HCT116 (cell line): ENCODE data around the gene PRPS1. TPM values are rescaled to one million over a fixed set of nuclear protein-coding genes. Genes with fewer than 3 reads are reported as not detected.

Experiments
- ATAC-seq: fragments of 200-7000 bp; cut with Tn5 transposase; 2 replicates; pipeline ENCODE4 v1.9.1; 2020; ENCODE audit warnings: mild to moderate bottlenecking, moderate library complexity
- Bru-seq: library from RNA; stranded (reverse); fragments of 400-500 nt; gene quantifications from one replicate; lab custom pipeline; 2021; lab: Mats Ljungman, UMichigan
- BruChase-seq, 2 experiments: library from RNA; stranded (reverse); fragments of 400-500 nt; gene quantifications; one replicate each; lab custom pipeline; 2021; lab: Mats Ljungman, UMichigan
- BruUV-seq: library from RNA; stranded (reverse); fragments of 400-500 nt; replicated peaks from 2 replicates; lab custom pipeline; 2021; lab: Mats Ljungman, UMichigan
- CTCF ChIA-PET: fragments of 300-600 bp; sonication (Branson Sonifier 250); formaldehyde crosslinking; loops from one replicate; lab custom pipeline; 2021; ENCODE audit warnings: antibody characterized with exemption; lab: Charles Lee
- POLR2A ChIA-PET: fragments of 300-600, 350-600 bp; sonication (Branson Sonifier 250); formaldehyde crosslinking; loops from one replicate; lab custom pipeline; 2021; ENCODE audit warnings: antibody characterized with exemption; lab: Charles Lee
- RAD21 ChIA-PET, 2 experiments: fragments of 300-600 bp; sonication (Branson Sonifier 250); formaldehyde crosslinking; loops; one replicate each; lab custom pipeline; 2023; ENCODE audit warnings: low total read pairs in 2 of 2; ENCODE audit not compliant: uncharacterized antibody in 2 of 2, unreplicated experiment in 2 of 2, low non-redundant PET in 1 of 2; lab: Charles Lee
- DNase-seq: peaks from one replicate; pipeline ENCODE4 v3.0.0-alpha.2; 2010; ENCODE audit warnings: low read depth, low spot score
- H2AFZ ChIP-seq: fragments of 200-600 bp; shearing (Covaris generic), sonication (generic); 2 replicates; pipeline ENCODE4 v1.6.1; 2017; ENCODE audit warnings: low read depth, mixed run types, mixed read lengths, antibody characterized with exemption, low read length; ENCODE audit not compliant: poor library complexity, severe bottlenecking
- H3K27ac ChIP-seq: 2 replicates; pipeline ENCODE4 v1.5.1; 2012; ENCODE audit warnings: low read depth, low read length
- H3K27me3 ChIP-seq: fragments of 200-600 bp; sonication (generic); 2 replicates; pipeline ENCODE4 v1.6.1; 2016; ENCODE audit warnings: mixed run types, low read length, mixed read lengths; ENCODE audit not compliant: insufficient read depth
- H3K36me3 ChIP-seq, 2 experiments: fragments of 200-500 bp in 1 of 2; fragments of 200-600 bp in 1 of 2; sonication (Bioruptor generic) in 1 of 2; sonication (generic) in 1 of 2; 2 replicates each; pipeline versions ENCODE4 v1.5.1 to v1.6.1; 2014 to 2016; ENCODE audit warnings: low read length in 2 of 2, inconsistent platforms in 1 of 2, mixed read lengths in 1 of 2, mixed run types in 1 of 2; ENCODE audit not compliant: insufficient read depth in 2 of 2, control insufficient read depth in 1 of 2
- H3K4me1 ChIP-seq, 2 experiments: fragments of 200-600 bp in 1 of 2; sonication (generic) in 1 of 2; 2 replicates each; pipeline versions ENCODE4 v1.5.1 to v1.6.1; 2012 to 2017; ENCODE audit warnings: low read length in 2 of 2, inconsistent platforms in 1 of 2, mild to moderate bottlenecking in 1 of 2, mixed read lengths in 1 of 2, mixed run types in 1 of 2, moderate library complexity in 1 of 2; ENCODE audit not compliant: insufficient read depth in 2 of 2, control insufficient read depth in 1 of 2
- H3K4me2 ChIP-seq: fragments of 200-600 bp; sonication (generic); 2 replicates; pipeline ENCODE4 v1.6.1; 2017; ENCODE audit warnings: mixed run types, low read length, mixed read lengths
- H3K4me3 ChIP-seq, 2 experiments: fragments of 200-600 bp in 1 of 2; sonication (generic) in 1 of 2; replicated peaks in 1 of 2; 2 replicates each; pipeline ENCODE4 v1.5.1; 2011 to 2016; ENCODE audit warnings: low read length in 2 of 2, control low read depth in 1 of 2, low read depth in 1 of 2, mild to moderate bottlenecking in 1 of 2, mixed read lengths in 1 of 2, mixed run types in 1 of 2
- H3K79me2 ChIP-seq: fragments of 200-600 bp; sonication (generic); 2 replicates; pipeline ENCODE4 v1.6.1; 2017; ENCODE audit warnings: mild to moderate bottlenecking, mixed run types, low read length, moderate library complexity, mixed read lengths; ENCODE audit not compliant: insufficient read depth
- H3K9ac ChIP-seq: fragments of 200-600 bp; sonication (generic); 2 replicates; pipeline ENCODE4 v1.6.1; 2016; ENCODE audit warnings: low read length, mixed read lengths
- H3K9me2 ChIP-seq: fragments of 200-600 bp; sonication (generic), shearing (Covaris generic); 2 replicates; pipeline ENCODE4 v1.6.1; 2017; ENCODE audit warnings: mixed run types, mild to moderate bottlenecking, moderate library complexity; ENCODE audit not compliant: insufficient read depth
- H3K9me3 ChIP-seq, 2 experiments: fragments of 200-500 bp in 1 of 2; fragments of 200-600 bp in 1 of 2; sonication (Bioruptor generic) in 1 of 2; sonication (generic) in 1 of 2; 2 replicates each; pipeline ENCODE4 v1.6.1; 2014 to 2017; ENCODE audit warnings: low read length in 2 of 2, mixed read lengths in 2 of 2, inconsistent platforms in 1 of 2, low read depth in 1 of 2, mild to moderate bottlenecking in 1 of 2, mixed run types in 1 of 2, moderate library complexity in 1 of 2; ENCODE audit not compliant: control insufficient read depth in 1 of 2, insufficient read depth in 1 of 2
- H4K20me1 ChIP-seq: fragments of 200-600 bp; sonication (generic), shearing (Covaris generic); 2 replicates; pipeline ENCODE4 v1.6.1; 2017; ENCODE audit warnings: mixed run types, mild to moderate bottlenecking, moderate library complexity; ENCODE audit not compliant: insufficient read depth
- EGR1 ChIP-seq: IDR thresholded peaks from 2 replicates; pipeline ENCODE4 v1.6.1; 2012; ENCODE audit warnings: low read depth
- EZH2 ChIP-seq: fragments of 200-600 bp; sonication (generic); IDR thresholded peaks from 2 replicates; pipeline ENCODE4 v1.6.1; 2017; ENCODE audit warnings: antibody characterized with exemption, mixed run types
- MAX ChIP-seq: IDR thresholded peaks from 2 replicates; pipeline ENCODE4 v1.6.1; 2012
- POLR2A ChIP-seq: IDR thresholded peaks from 2 replicates; pipeline ENCODE4 v1.7.0; 2011; ENCODE audit warnings: borderline replicate concordance; ENCODE audit not compliant: insufficient read depth, insufficient read length; ENCODE audit errors: extremely low read depth
- POLR2AphosphoS5 ChIP-seq: IDR thresholded peaks from 2 replicates; pipeline ENCODE4 v1.6.1; 2011; ENCODE audit warnings: mild to moderate bottlenecking, low read depth, low read length, moderate library complexity
- SIN3A ChIP-seq: IDR thresholded peaks from 2 replicates; pipeline ENCODE4 v1.6.1; 2012; ENCODE audit warnings: low read depth
- YY1 ChIP-seq: IDR thresholded peaks from 2 replicates; pipeline ENCODE4 v1.6.1; 2011; ENCODE audit warnings: low read length, low read depth, moderate library complexity, mild to moderate bottlenecking; ENCODE audit not compliant: insufficient replicate concordance; ENCODE audit errors: extremely low read depth
- intact Hi-C: fragments of 100-400 bp; cut with micrococcal nuclease; formaldehyde crosslinking; loops from 2 replicates; pipeline ENCODE4 v1.10.0; 2022
- long read RNA-seq: library from polyadenylated mRNA; unstranded; transcript quantifications from one replicate; pipeline ENCODE4 v2.0.0, GENCODE V29; 2021; ENCODE audit not compliant: unreplicated experiment
- polyA plus RNA-seq: library from polyadenylated mRNA; unstranded; fragments of >200 nt; gene quantifications from 2 replicates; pipeline ENCODE4 v1.2.1, GENCODE V29; 2012; ENCODE audit warnings: missing spikeins
- total RNA-seq: library from RNA; stranded (reverse); gene quantifications from one replicate; pipeline ENCODE4 v1.2.1, GENCODE V29; 2021; ENCODE audit not compliant: unreplicated experiment

The PRPS1 gene
- total RNA-seq (62.6 TPM), Bru-seq, nascent RNA (percentile 77 among the genes with signal in this experiment), BruChase-seq, experiment 1, labeled RNA remaining after a 6-hour chase (percentile 91 among the genes with signal in this experiment), BruChase-seq, experiment 2, labeled RNA remaining after a 2-hour chase (percentile 77 among the genes with signal in this experiment)
- 35.0 and 42.7 TPM in 2 replicates for polyA plus RNA-seq
- long read RNA-seq, transcript PRPS1-204 (7 exons, 2,152 nt) = major isoform, 16 of 26 reads
- long read RNA-seq, partial matches to known transcripts = 9 of 26 reads
- long read RNA-seq, other reads (novel, unspliced or antisense) = 1 of 26 reads

GRCh38 chrX:107627838-107628661 is at the start of gene PRPS1:
TSS of gene PRPS1 (plus strand) at chrX:107628510. CDS start at chrX:107628629, 119 bp downstream.
- ChIA-PET RAD21 (interaction anchor here (0.6 to 1.1 kb wide), 3 partner anchors 89 to 178 kb away, joined by 3 to 5 read pairs (median 3); partner anchors contain the start of gene NCBP2L (in 1 of the 2)), POLR2A (interaction anchor here (0.6 to 1.6 kb wide), 4 partner anchors 11 to 425 kb away, joined by 3 to 6 read pairs (median 4); no protein-coding TSS in a partner anchor), CTCF (interaction anchor here (0.8 kb wide), 1 partner anchor 730 kb away, joined by 3 read pairs; no protein-coding TSS in a partner anchor)
- ATAC-seq (peak; percentile 98), DNase-seq (peak; percentile 88)
- peaks cover 46% of the 10 kb centered on the region for H3K79me2 ChIP-seq
- intact Hi-C loops = no loop called here
- H3K9me3 ChIP-seq = no peaks in the 10 kb centered on the region
- H3K4me3 ChIP-seq = peak within 1 kb of the TSS; percentile 76 to 78
- TF ChIP-seq POLR2A (no peak), MAX (peak; percentile 52; the same call in 1 of the 2 replicates), POLR2AphosphoS5 (peak; percentile 75), YY1 (peak; percentile 89), EGR1 (peak; percentile 48; the same call in 1 of the 2 replicates), SIN3A (peak; percentile 62; the same call in 1 of the 2 replicates), EZH2 (no peak)
- no peaks in the 10 kb centered on the region for H3K9me2 ChIP-seq
- H2AFZ ChIP-seq = peak within 1 kb of the TSS; percentile 65
- no peaks in the 10 kb centered on the region for H4K20me1 ChIP-seq
- H3K4me2 ChIP-seq = peak within 1 kb of the TSS; percentile 84
- H3K4me1 ChIP-seq = peaks cover 7 to 14% of the 10 kb centered on the region in 2 experiments
- BruUV-seq = no TSS peak
- H3K9ac ChIP-seq = peak within 1 kb of the TSS; percentile 81
- no peaks in the 10 kb centered on the region for H3K27me3 ChIP-seq
- peak within 1 kb of the TSS; percentile 56 for H3K27ac ChIP-seq
- H3K36me3 ChIP-seq = no peaks in the 10 kb centered on the region
